GM19455 (cell line): ENCODE results near the gene UBE2G2.
A peak's percentile ranks its signal among the peaks of the same experiment; 100 is the strongest.
"Not testable (repeated sequence)": the region's sequence is repeated elsewhere in the genome, so short reads cannot be mapped to it uniquely, and the experiment has no call there.

Experiments used
- ATAC-seq: cut with Tn5 transposase; IDR thresholded peaks from one replicate; pipeline ENCODE4 v1.9.1; 2021; ENCODE audit not compliant: unreplicated experiment

The UBE2G2 gene

GRCh38 chr21:44836666-44837471, 35.2 kb upstream of the UBE2G2 start:
- no peak for ATAC-seq

GRCh38 chr21:44836349-44836665, 34.7 kb upstream of the UBE2G2 start:
- no peak for ATAC-seq

- ATAC-seq = no peak
Observed at GRCh38 chr21:44835647-44835973, 34.0 kb upstream of the UBE2G2 start.

GRCh38 chr21:44834951-44835646, 33.5 kb upstream of the UBE2G2 start:
- ATAC-seq = no peak

- no peak for ATAC-seq
Observed at GRCh38 chr21:44834231-44834950, 32.8 kb upstream of the UBE2G2 start.

- ATAC-seq = no peak
Observed at GRCh38 chr21:44833663-44834062, 32.0 kb upstream of the UBE2G2 start.

GRCh38 chr21:44832516-44833255, 31.1 kb upstream of the UBE2G2 start:
- not testable (repeated sequence) for ATAC-seq

GRCh38 chr21:44831227-44831860, 29.7 kb upstream of the UBE2G2 start:
- no peak for ATAC-seq

- no peak for ATAC-seq
Observed at GRCh38 chr21:44829507-44830092, 28.0 kb upstream of the UBE2G2 start.

GRCh38 chr21:44828362-44829056, 26.9 kb upstream of the UBE2G2 start:
- ATAC-seq = no peak

GRCh38 chr21:44823179-44823660, 21.6 kb upstream of the UBE2G2 start:
- no peak for ATAC-seq

GRCh38 chr21:44822484-44823178, 21.0 kb upstream of the UBE2G2 start:
- no peak for ATAC-seq

GRCh38 chr21:44820851-44821250, 19.2 kb upstream of the UBE2G2 start:
- no peak for ATAC-seq

GRCh38 chr21:44819283-44820243, 17.9 kb upstream of the UBE2G2 start:
- ATAC-seq = no peak

- no peak for ATAC-seq
Observed at GRCh38 chr21:44818640-44819011, 17.0 kb upstream of the UBE2G2 start.

- peak; percentile 46 for ATAC-seq
Observed at GRCh38 chr21:44817914-44818639, 16.5 kb upstream of the UBE2G2 start, which contains the start of gene SUMO3. Gene SUMO3, minus strand, starts transcription at chr21:44818062. Its CDS starts 94 bp downstream, at chr21:44817968.

- peak; percentile 67 for ATAC-seq
Observed at GRCh38 chr21:44817506-44817880, 15.9 kb upstream of the UBE2G2 start.
